ENCODE data around the gene KRTAP12-1. TPM values are rescaled to one million over a fixed set of nuclear protein-coding genes. Genes with fewer than 3 reads are reported as not detected.

KRTAP12-1 gene
- total and polyA plus RNA-seq, 2 donors (not counting 3 experiments of a cell fraction or from before 2014, with no cell fraction given), result not detected

DNA sequence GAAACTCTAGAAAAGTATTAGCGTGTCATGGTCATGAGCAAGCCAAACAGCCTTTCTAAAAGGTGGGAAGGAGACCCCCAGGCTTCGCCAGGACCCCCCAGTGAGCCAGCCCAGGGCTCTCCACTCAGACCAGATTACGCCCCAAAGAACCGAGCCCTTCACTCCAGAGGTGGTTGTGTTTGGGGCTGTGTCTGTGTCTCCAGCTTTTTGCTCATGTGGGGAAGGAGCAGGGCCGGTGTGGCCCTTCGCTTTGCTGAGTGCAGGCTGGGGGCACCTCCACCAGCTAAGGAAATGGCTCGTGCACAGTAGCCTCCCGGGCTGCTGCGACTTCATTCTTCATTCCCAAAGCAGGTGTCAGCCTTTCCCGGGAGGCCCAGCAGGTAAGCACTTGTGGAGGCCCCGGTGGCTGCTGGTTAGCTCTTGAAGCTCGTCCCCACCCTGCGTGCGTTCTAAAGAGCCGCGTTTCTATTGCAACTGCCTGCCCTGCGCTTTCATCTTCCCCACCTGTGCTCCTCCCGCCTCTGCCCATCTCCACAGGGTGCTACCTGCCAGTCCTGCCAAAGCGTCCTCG, 28.9 kb upstream of the KRTAP12-1 start:
- H3K27me3 ChIP-seq (ENCODE audit: control insufficient read depth in 2 of 2, insufficient read depth in 2 of 2, low read length in 2 of 2), result peaks cover 84 to 93% of the 10 kb centered on the region in 2 experiments
- no peak for FAIRE-seq
- H4K20me1 ChIP-seq (replicated peaks; ENCODE audit: control insufficient read depth, extremely low read depth, insufficient read depth, low read length), result no peaks in the 10 kb centered on the region
- H2AFZ ChIP-seq (ENCODE audit: low read depth, low read length), result no peak overlapping the region
- BruUV-seq (replicated peaks), result no TSS peak
- no peaks in the 10 kb centered on the region for H3K79me2 ChIP-seq (ENCODE audit: control insufficient read depth, insufficient read depth, low read length)
- intact Hi-C loops (cut with micrococcal nuclease) (no loop called here), dilution Hi-C loops (cut with MboI; ENCODE audit: extremely low pct_ligation_motif_present, low sequenced_read_pairs) (no loop called here)
- H3K9me1 ChIP-seq (replicated peaks; ENCODE audit: control insufficient read depth, extremely low read depth, insufficient read depth, low read length), result no peaks in the 10 kb centered on the region
- H3K36me3 ChIP-seq (ENCODE audit: control insufficient read depth in 2 of 2, extremely low read depth in 1 of 2, insufficient read depth in 2 of 2, low read length in 2 of 2), result no peaks in the 10 kb centered on the region
- POLR2A ChIA-PET, result no interaction called here
- no peak for DNase-seq (ENCODE audit: low read depth, low spot score)
- CTCF ChIA-PET, result interaction anchor here (0.5 to 1.7 kb wide), 3 partner anchors 32 to 726 kb away, joined by 4 to 10 read pairs (median 4); no protein-coding TSS in a partner anchor
- H3K27ac ChIP-seq (ENCODE audit: insufficient read depth, low read depth, low read length), result no peak overlapping the region
- TF ChIP-seq GATA2 (IDR thresholded peaks at IDR 0.05; ENCODE audit: insufficient read depth, insufficient read length, low read depth, low read length) (no peak), MAX (IDR thresholded peaks at IDR 0.05; ENCODE audit: insufficient read depth, insufficient read length) (no peak)
- no peak overlapping the region for H3K4me2 ChIP-seq (ENCODE audit: insufficient read depth, low read length)
- H3K4me3 ChIP-seq (replicated peaks in 1 of 3; ENCODE audit: insufficient read depth in 1 of 3, low read depth in 1 of 3, low read length in 3 of 3), result no peak overlapping the region
- no peaks in the 10 kb centered on the region for H3K9me3 ChIP-seq (replicated peaks; ENCODE audit: control insufficient read depth, insufficient read depth, low read length)
- H3K4me1 ChIP-seq (ENCODE audit: control insufficient read depth, extremely low read depth, insufficient read depth, low read length), result peaks cover 5% of the 10 kb centered on the region
- H3K9ac ChIP-seq (replicated peaks; ENCODE audit: extremely low read depth, insufficient read depth, low read length), result no peak overlapping the region

DNA sequence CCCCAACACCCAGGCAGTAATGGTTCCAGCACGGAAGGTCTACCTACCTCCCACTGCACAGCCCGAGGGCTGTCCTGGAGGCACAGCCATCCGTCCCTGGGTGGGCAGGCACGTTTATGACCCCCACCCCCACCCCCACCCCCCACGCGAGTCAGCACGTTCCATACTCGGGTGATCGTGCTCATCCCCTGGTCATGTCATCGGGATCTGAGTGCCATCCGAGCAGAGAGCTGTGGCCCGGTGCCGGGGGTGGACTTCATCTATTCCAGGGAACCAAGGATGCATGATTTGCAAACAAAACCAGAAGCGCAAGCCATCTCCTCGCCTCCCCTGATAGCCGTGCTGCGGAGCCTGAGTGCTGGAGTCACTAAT, 28.3 kb upstream of the KRTAP12-1 start:
- ChIA-PET CTCF (interaction anchor here (0.5 to 1.7 kb wide), 3 partner anchors 83 to 726 kb away, joined by 3 to 10 read pairs (median 4); no protein-coding TSS in a partner anchor), POLR2A (no interaction called here)
- Histone ChIP-seq H3K36me3 (ENCODE audit: control insufficient read depth in 2 of 2, extremely low read depth in 1 of 2, insufficient read depth in 2 of 2, low read length in 2 of 2) (no peaks in the 10 kb centered on the region), H3K27me3 (ENCODE audit: control insufficient read depth in 2 of 2, insufficient read depth in 2 of 2, low read length in 2 of 2) (peaks cover 83 to 88% of the 10 kb centered on the region in 2 experiments), H3K9me1 (replicated peaks; ENCODE audit: control insufficient read depth, extremely low read depth, insufficient read depth, low read length) (no peaks in the 10 kb centered on the region), H3K4me1 (ENCODE audit: control insufficient read depth, extremely low read depth, insufficient read depth, low read length) (peaks cover 5% of the 10 kb centered on the region), H3K79me2 (ENCODE audit: control insufficient read depth, insufficient read depth, low read length) (no peaks in the 10 kb centered on the region), H4K20me1 (replicated peaks; ENCODE audit: control insufficient read depth, extremely low read depth, insufficient read depth, low read length) (no peaks in the 10 kb centered on the region), H3K4me3 (replicated peaks in 1 of 3; ENCODE audit: insufficient read depth in 1 of 3, low read depth in 1 of 3, low read length in 3 of 3) (no peak overlapping the region), H3K4me2 (ENCODE audit: insufficient read depth, low read length) (no peak overlapping the region), H2AFZ (ENCODE audit: low read depth, low read length) (no peak overlapping the region), H3K9me3 (replicated peaks; ENCODE audit: control insufficient read depth, insufficient read depth, low read length) (no peaks in the 10 kb centered on the region), H3K27ac (ENCODE audit: insufficient read depth, low read depth, low read length) (no peak overlapping the region), H3K9ac (replicated peaks; ENCODE audit: extremely low read depth, insufficient read depth, low read length) (no peak overlapping the region)
- DNase-seq (ENCODE audit: low read depth, low spot score) (no peak), FAIRE-seq (no peak)
- intact Hi-C loops (cut with micrococcal nuclease), result no loop called here
- dilution Hi-C loops (cut with MboI; ENCODE audit: extremely low pct_ligation_motif_present, low sequenced_read_pairs), result no loop called here
- TF ChIP-seq JUN (IDR thresholded peaks at IDR 0.05; ENCODE audit: borderline replicate concordance, insufficient read depth, insufficient read length, low read depth), result no peak
- TF ChIP-seq GATA2 (IDR thresholded peaks at IDR 0.05; ENCODE audit: insufficient read depth, insufficient read length, low read depth, low read length), result no peak
- no peak for TF ChIP-seq POLR2AphosphoS5 (IDR thresholded peaks at IDR 0.05; ENCODE audit: insufficient read depth, low read depth, low read length)
- no TSS peak for BruUV-seq (replicated peaks)
